Measurements from ENCODE around the gene WIPF3.

DNA sequence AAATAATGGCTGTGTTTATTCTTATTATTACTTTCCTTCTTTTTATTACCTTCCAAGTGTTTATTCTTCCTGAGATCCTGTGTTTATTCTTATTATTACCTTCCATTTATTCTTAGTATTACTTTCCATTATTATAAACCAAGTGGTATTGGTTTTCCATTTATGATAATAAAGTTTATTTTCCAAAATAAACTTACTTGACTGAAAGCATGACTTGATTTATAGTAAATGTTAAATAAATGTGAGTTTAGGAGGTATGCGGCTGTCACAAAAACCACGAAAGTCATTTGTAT, 20.2 kb downstream of the WIPF3 start:
- TF ChIP-seq CTCF (conservative IDR thresholded peaks at IDR 0.05 in 1 of 2, IDR thresholded peaks at IDR 0.05 in 1 of 2; ENCODE audit: extremely low read depth in 1 of 2, insufficient read depth in 1 of 2, low read depth in 1 of 2, low read length in 2 of 2) (no peak), EZH2 (IDR thresholded peaks at IDR 0.05; ENCODE audit: borderline replicate concordance, low read length) (no peak)
